HepG2 (cell line): ENCODE data around the gene EYA2. TPM values are rescaled to one million over a fixed set of nuclear protein-coding genes. Genes with fewer than 3 reads are reported as not detected.

ENCODE experiments used
- ATAC-seq: fragments of 200-7000 bp; cut with Tn5 transposase; 3 replicates; pipeline ENCODE4 v1.9.1; 2020; ENCODE audit warnings: mild to moderate bottlenecking, moderate library complexity
- BruUV-seq: library from RNA; stranded (reverse); fragments of 400-500 nt; replicated peaks from 2 replicates; lab custom pipeline; 2021; lab: Mats Ljungman, UMichigan
- CTCF ChIA-PET: fragments of 300-600 bp; formaldehyde crosslinking; extraction: SDS; loops from one replicate; lab custom pipeline; 2021; ENCODE audit warnings: low total read pairs, inconsistent platforms, low intra/inter-chr PET ratio; lab: Yijun Ruan, JAX
- POLR2A ChIA-PET: fragments of 350-600 bp; sonication (Branson Sonifier 250); formaldehyde crosslinking; loops from one replicate; lab custom pipeline; 2020; ENCODE audit warnings: antibody characterized with exemption, inconsistent platforms; lab: Yijun Ruan, JAX
- DNase-seq: peaks from one replicate; pipeline ENCODE4 v3.0.0-alpha.2; 2015; ENCODE audit warnings: low spot score
- FAIRE-seq: peaks from 3 replicates; lab custom pipeline; 2011; peaks lifted over from hg19 to GRCh38; lab: Jason Lieb, UNC
- H2AFZ ChIP-seq: one replicate; pipeline ENCODE4 v1.6.1; 2011; ENCODE audit warnings: low read length, inconsistent platforms
- H3K27ac ChIP-seq: fragments of 300-600 bp; 3 replicates; pipeline ENCODE4 v1.8.0; 2011; ENCODE audit warnings: mixed run types, mild to moderate bottlenecking, mixed read lengths, low read length, inconsistent platforms; ENCODE audit not compliant: insufficient read depth; ENCODE audit errors: extremely low read length
- H3K27me3 ChIP-seq, 2 experiments: fragments of 200-600 bp in 1 of 2; 2 replicates in 1 of 2; 3 replicates in 1 of 2; pipeline versions ENCODE4 v1.6.0 to v1.8.0; 2011; ENCODE audit warnings: low read length in 2 of 2, mild to moderate bottlenecking in 2 of 2, moderate library complexity in 2 of 2, inconsistent platforms in 1 of 2; ENCODE audit not compliant: insufficient read depth in 2 of 2, control insufficient read depth in 1 of 2
- H3K36me3 ChIP-seq, 2 experiments: fragments of 200-600 bp in 1 of 2; replicated peaks in 1 of 2; 2 replicates in 1 of 2; 3 replicates in 1 of 2; pipeline versions ENCODE4 v1.5.1 to v1.8.0; 2011; ENCODE audit warnings: low read length in 2 of 2, inconsistent platforms in 1 of 2; ENCODE audit not compliant: insufficient read depth in 2 of 2, control insufficient read depth in 1 of 2
- H3K4me1 ChIP-seq: 2 replicates; pipeline ENCODE4 v1.5.1; 2012; ENCODE audit warnings: low read length, inconsistent platforms; ENCODE audit not compliant: insufficient read depth
- H3K4me2 ChIP-seq: 2 replicates; pipeline ENCODE4 v1.6.0; 2011; ENCODE audit warnings: low read depth, low read length, inconsistent platforms
- H3K4me3 ChIP-seq, 3 experiments: fragments of 200-600 bp in 1 of 3; sonication (generic), shearing (Covaris generic) in 1 of 3; replicated peaks in 1 of 3; 2 replicates each; pipeline ENCODE4 v1.5.1; 2011 to 2016; ENCODE audit warnings: low read length in 3 of 3, inconsistent platforms in 2 of 3, low read depth in 2 of 3, mild to moderate bottlenecking in 2 of 3, control low read depth in 1 of 3, mixed read lengths in 1 of 3; ENCODE audit not compliant: insufficient read depth in 1 of 3
- H3K79me2 ChIP-seq: one replicate; pipeline ENCODE4 v1.6.1; 2011; ENCODE audit warnings: low read length, inconsistent platforms; ENCODE audit not compliant: insufficient read depth
- H3K9ac ChIP-seq: 2 replicates; pipeline ENCODE4 v1.6.0; 2011; ENCODE audit warnings: mild to moderate bottlenecking, low read depth, low read length, inconsistent platforms; ENCODE audit not compliant: insufficient read depth
- H3K9me3 ChIP-seq: 2 replicates; pipeline ENCODE4 v1.5.1; 2012; ENCODE audit warnings: mild to moderate bottlenecking, low read length
- H4K20me1 ChIP-seq: 2 replicates; pipeline ENCODE4 v1.6.0; 2011; ENCODE audit warnings: inconsistent platforms, mild to moderate bottlenecking, low read length, moderate library complexity; ENCODE audit not compliant: insufficient read depth
- ASH2L ChIP-seq: fragments of 300-600, 200-600 bp; sonication (generic); IDR thresholded peaks from 2 replicates; pipeline ENCODE4 v1.7.0; 2017; ENCODE audit warnings: low read depth, mild to moderate bottlenecking, moderate library complexity, mixed read lengths, low read length; ENCODE audit not compliant: insufficient read length
- FOXA1 ChIP-seq, 2 experiments: fragments of 450-650 bp in 1 of 2; sonication (generic) in 1 of 2; formaldehyde crosslinking in 1 of 2; IDR thresholded peaks; 2 replicates each; pipeline versions ENCODE4 v1.4.0 to v1.6.1; 2016 to 2020; ENCODE audit warnings: missing genetic modification reagents in 1 of 2
- PLRG1 ChIP-seq: fragments of 450-650 bp; conservative IDR thresholded peaks from 2 replicates; pipeline ENCODE4 v1.6.1; 2016
- SMAD9 ChIP-seq: sonication (generic); formaldehyde crosslinking; IDR thresholded peaks from 2 replicates; pipeline ENCODE4 v1.5.1; 2020; ENCODE audit warnings: mild to moderate bottlenecking, missing genetic modification reagents
- SNAPC2 ChIP-seq: sonication (generic); formaldehyde crosslinking; IDR thresholded peaks from 2 replicates; pipeline ENCODE4 v1.8.1; 2022; ENCODE audit warnings: mild to moderate bottlenecking, missing genetic modification reagents
- TRIM24 ChIP-seq: sonication (generic); formaldehyde crosslinking; IDR thresholded peaks from 2 replicates; pipeline ENCODE4 v1.8.0; 2022; ENCODE audit warnings: mild to moderate bottlenecking, missing genetic modification reagents
- U2AF1 ChIP-seq: fragments of 200-400 bp; formaldehyde crosslinking; optimal IDR thresholded peaks from 2 replicates; pipeline ENCODE3; 2017; ENCODE audit warnings: mild to moderate bottlenecking, low read depth, low read length
- ZNF543 ChIP-seq: sonication (generic); formaldehyde crosslinking; IDR thresholded peaks from 2 replicates; pipeline ENCODE4 v1.4.0; 2020; ENCODE audit warnings: mild to moderate bottlenecking, missing genetic modification reagents
- ZNF549 ChIP-seq: sonication (generic); formaldehyde crosslinking; IDR thresholded peaks from 2 replicates; pipeline ENCODE4 v1.5.0; 2020; ENCODE audit warnings: missing genetic modification reagents
- ZNF776 ChIP-seq: sonication (generic); formaldehyde crosslinking; IDR thresholded peaks from 2 replicates; pipeline ENCODE4 v1.4.0; 2020; ENCODE audit warnings: mild to moderate bottlenecking, missing genetic modification reagents
- WGBS: methylation state at CpG from one replicate; pipeline ENCODE4 v1.1.6; 2017; ENCODE audit warnings: low lambda C conversion rate; 5-methylcytosine and 5-hydroxymethylcytosine counted together
- in situ Hi-C: cut with HindIII; loops from 2 replicates; pipeline ENCODE4 v1.10.0; 2017; ENCODE audit warnings: low pct_unique_long_range_greater_than_20kb; ENCODE audit not compliant: extremely low pct_ligation_motif_present
- intact Hi-C: fragments of 100-400 bp; cut with micrococcal nuclease; formaldehyde crosslinking; loops from one replicate; pipeline ENCODE4 v1.10.0; 2022; ENCODE audit not compliant: unreplicated experiment
- polyA plus RNA-seq, 8 experiments: library from polyadenylated mRNA; depleted of rRNA in 3 of 8; stranded (reverse) in 7 of 8; unstranded in 1 of 8; fragments of >200 nt; fragmentation: Illumina TruSeq in 4 of 8; extraction: Trizol in 4 of 8; gene quantifications; 2 replicates each; pipeline versions ENCODE4 v1.2.1 to v1.2.3, GENCODE V29; 2011 to 2016; ENCODE audit warnings: low read depth in 4 of 8, missing spikeins in 1 of 8, mixed read lengths in 1 of 8; ENCODE audit not compliant: insufficient read depth in 1 of 8
- total RNA-seq, 5 experiments: library from RNA; depleted of rRNA; stranded (reverse); fragments of >200 nt; fragmentation: Illumina TruSeq; extraction: Trizol; gene quantifications; 2 replicates each; pipeline ENCODE4 v1.2.3, GENCODE V29; 2016; ENCODE audit warnings: low read depth in 1 of 5
- TF ChIP-seq, protein P1 (sequence below): sonication (generic); formaldehyde crosslinking; IDR thresholded peaks from 2 replicates; pipeline ENCODE4 v1.4.0; 2020; ENCODE audit warnings: missing genetic modification reagents
- TF ChIP-seq, protein P2 (sequence below), 2 experiments: sonication (generic) in 1 of 2; formaldehyde crosslinking in 1 of 2; IDR thresholded peaks; 2 replicates each; pipeline versions ENCODE4 v1.5.1 to v1.6.1; 2011 to 2020; ENCODE audit warnings: borderline replicate concordance in 1 of 2, low read depth in 1 of 2, low read length in 1 of 2, mild to moderate bottlenecking in 1 of 2, missing genetic modification reagents in 1 of 2, moderate library complexity in 1 of 2
- TF ChIP-seq, protein P3 (sequence below): sonication (generic); formaldehyde crosslinking; IDR thresholded peaks from 2 replicates; pipeline ENCODE4 v1.4.0; 2020; ENCODE audit warnings: missing genetic modification reagents, borderline replicate concordance
- TF ChIP-seq, protein P4 (sequence below): sonication (generic); formaldehyde crosslinking; IDR thresholded peaks from 2 replicates; pipeline ENCODE4 v1.4.0; 2020; ENCODE audit warnings: missing genetic modification reagents

EYA2 gene
- total and polyA plus RNA-seq, 2 of the 13 experiments (the other 11 are each of a cell fraction or from before 2014, with no cell fraction given), result not detected

DNA sequence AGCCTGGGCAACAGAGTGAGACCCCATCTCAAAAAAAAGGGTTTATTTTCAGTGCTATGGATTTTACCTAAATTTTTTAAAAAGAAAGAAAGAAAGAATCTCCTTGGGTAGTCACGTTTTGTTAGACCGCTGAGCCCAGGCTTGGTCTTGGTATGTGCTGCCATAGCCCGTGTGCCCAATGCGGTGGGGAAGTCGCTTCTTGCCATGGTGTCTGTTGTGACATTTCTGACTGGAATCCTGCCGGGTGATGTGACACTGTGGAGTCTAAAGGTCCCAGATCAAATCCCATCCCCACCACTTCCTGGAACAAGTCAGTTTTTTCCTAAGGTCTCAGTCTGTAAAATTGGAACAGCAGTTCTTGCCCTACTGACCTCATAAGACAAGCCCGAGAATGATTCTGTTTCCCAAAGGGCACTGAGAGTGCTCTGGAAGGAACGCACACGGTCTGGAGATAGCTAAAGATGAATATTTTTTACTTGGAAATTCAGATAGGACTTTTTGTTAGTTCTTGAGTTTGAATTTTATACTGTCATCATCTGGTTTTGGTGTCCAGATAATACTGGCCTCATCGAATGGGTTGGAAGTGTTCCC lies 225.8 kb downstream of the EYA2 start:
- FAIRE-seq (no peak), ATAC-seq (no peak), DNase-seq (no peak)
- no TSS peak for BruUV-seq
- H4K20me1 ChIP-seq, result no peaks in the 10 kb centered on the region
- CTCF ChIA-PET, result no interaction called here
- intact Hi-C loops, result no loop called here
- no peaks in the 10 kb centered on the region for H3K36me3 ChIP-seq
- H3K27me3 ChIP-seq, result peaks cover 3 to 38% of the 10 kb centered on the region in 2 experiments
- H3K9ac ChIP-seq, result no peak overlapping the region
- no peak overlapping the region for H2AFZ ChIP-seq
- no peak overlapping the region for H3K4me3 ChIP-seq
- H3K79me2 ChIP-seq, result no peaks in the 10 kb centered on the region
- no peaks in the 10 kb centered on the region for H3K9me3 ChIP-seq
- H3K27ac ChIP-seq, result no peak overlapping the region
- no peak overlapping the region for H3K4me2 ChIP-seq
- POLR2A ChIA-PET, result no interaction called here
- in situ Hi-C loops, result no loop called here
- H3K4me1 ChIP-seq, result no peaks in the 10 kb centered on the region
- 30% methylated on average over 10 of the region's 10 CpGs for WGBS
- TF ChIP-seq FOXA1 (IDR thresholded peaks at IDR 0.05), result no peak
- TF ChIP-seq FOXA1 (CRISPR knock-in tag; IDR thresholded peaks at IDR 0.05), result no peak
- TF ChIP-seq, protein P1, sequence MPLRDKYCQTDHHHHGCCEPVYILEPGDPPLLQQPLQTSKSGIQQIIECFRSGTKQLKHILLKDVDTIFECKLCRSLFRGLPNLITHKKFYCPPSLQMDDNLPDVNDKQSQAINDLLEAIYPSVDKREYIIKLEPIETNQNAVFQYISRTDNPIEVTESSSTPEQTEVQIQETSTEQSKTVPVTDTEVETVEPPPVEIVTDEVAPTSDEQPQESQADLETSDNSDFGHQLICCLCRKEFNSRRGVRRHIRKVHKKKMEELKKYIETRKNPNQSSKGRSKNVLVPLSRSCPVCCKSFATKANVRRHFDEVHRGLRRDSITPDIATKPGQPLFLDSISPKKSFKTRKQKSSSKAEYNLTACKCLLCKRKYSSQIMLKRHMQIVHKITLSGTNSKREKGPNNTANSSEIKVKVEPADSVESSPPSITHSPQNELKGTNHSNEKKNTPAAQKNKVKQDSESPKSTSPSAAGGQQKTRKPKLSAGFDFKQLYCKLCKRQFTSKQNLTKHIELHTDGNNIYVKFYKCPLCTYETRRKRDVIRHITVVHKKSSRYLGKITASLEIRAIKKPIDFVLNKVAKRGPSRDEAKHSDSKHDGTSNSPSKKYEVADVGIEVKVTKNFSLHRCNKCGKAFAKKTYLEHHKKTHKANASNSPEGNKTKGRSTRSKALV (CRISPR knock-in tag), result no peak
- TF ChIP-seq ZNF543 (CRISPR knock-in tag), result no peak
- no peak for TF ChIP-seq U2AF1
- no peak for TF ChIP-seq PLRG1
- TF ChIP-seq, protein P2, sequence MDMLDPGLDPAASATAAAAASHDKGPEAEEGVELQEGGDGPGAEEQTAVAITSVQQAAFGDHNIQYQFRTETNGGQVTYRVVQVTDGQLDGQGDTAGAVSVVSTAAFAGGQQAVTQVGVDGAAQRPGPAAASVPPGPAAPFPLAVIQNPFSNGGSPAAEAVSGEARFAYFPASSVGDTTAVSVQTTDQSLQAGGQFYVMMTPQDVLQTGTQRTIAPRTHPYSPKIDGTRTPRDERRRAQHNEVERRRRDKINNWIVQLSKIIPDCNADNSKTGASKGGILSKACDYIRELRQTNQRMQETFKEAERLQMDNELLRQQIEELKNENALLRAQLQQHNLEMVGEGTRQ (IDR thresholded peaks at IDR 0.05; ENCODE audit: low read depth, low read length), result no peak
- TF ChIP-seq, protein P2 (CRISPR knock-in tag; IDR thresholded peaks at IDR 0.05; ENCODE audit: borderline replicate concordance), result no peak
- no peak for TF ChIP-seq SNAPC2
- TF ChIP-seq ZNF549, result no peak
- TF ChIP-seq, protein P3, sequence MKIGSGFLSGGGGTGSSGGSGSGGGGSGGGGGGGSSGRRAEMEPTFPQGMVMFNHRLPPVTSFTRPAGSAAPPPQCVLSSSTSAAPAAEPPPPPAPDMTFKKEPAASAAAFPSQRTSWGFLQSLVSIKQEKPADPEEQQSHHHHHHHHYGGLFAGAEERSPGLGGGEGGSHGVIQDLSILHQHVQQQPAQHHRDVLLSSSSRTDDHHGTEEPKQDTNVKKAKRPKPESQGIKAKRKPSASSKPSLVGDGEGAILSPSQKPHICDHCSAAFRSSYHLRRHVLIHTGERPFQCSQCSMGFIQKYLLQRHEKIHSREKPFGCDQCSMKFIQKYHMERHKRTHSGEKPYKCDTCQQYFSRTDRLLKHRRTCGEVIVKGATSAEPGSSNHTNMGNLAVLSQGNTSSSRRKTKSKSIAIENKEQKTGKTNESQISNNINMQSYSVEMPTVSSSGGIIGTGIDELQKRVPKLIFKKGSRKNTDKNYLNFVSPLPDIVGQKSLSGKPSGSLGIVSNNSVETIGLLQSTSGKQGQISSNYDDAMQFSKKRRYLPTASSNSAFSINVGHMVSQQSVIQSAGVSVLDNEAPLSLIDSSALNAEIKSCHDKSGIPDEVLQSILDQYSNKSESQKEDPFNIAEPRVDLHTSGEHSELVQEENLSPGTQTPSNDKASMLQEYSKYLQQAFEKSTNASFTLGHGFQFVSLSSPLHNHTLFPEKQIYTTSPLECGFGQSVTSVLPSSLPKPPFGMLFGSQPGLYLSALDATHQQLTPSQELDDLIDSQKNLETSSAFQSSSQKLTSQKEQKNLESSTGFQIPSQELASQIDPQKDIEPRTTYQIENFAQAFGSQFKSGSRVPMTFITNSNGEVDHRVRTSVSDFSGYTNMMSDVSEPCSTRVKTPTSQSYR (CRISPR knock-in tag), result no peak
- no peak for TF ChIP-seq TRIM24
- TF ChIP-seq, protein P4, sequence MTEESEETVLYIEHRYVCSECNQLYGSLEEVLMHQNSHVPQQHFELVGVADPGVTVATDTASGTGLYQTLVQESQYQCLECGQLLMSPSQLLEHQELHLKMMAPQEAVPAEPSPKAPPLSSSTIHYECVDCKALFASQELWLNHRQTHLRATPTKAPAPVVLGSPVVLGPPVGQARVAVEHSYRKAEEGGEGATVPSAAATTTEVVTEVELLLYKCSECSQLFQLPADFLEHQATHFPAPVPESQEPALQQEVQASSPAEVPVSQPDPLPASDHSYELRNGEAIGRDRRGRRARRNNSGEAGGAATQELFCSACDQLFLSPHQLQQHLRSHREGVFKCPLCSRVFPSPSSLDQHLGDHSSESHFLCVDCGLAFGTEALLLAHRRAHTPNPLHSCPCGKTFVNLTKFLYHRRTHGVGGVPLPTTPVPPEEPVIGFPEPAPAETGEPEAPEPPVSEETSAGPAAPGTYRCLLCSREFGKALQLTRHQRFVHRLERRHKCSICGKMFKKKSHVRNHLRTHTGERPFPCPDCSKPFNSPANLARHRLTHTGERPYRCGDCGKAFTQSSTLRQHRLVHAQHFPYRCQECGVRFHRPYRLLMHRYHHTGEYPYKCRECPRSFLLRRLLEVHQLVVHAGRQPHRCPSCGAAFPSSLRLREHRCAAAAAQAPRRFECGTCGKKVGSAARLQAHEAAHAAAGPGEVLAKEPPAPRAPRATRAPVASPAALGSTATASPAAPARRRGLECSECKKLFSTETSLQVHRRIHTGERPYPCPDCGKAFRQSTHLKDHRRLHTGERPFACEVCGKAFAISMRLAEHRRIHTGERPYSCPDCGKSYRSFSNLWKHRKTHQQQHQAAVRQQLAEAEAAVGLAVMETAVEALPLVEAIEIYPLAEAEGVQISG (CRISPR knock-in tag), result no peak
- no peak for TF ChIP-seq SMAD9 (CRISPR knock-in tag)
- TF ChIP-seq ASH2L, result no peak
- TF ChIP-seq ZNF776, result no peak
